Measurements from ENCODE around the gene TSPEAR. TPM values are rescaled to one million over a fixed set of nuclear protein-coding genes. Genes with fewer than 3 reads are reported as not detected.
"Not testable (repeated sequence)": the region's sequence is repeated elsewhere in the genome, so short reads cannot be mapped to it uniquely, and the experiment has no call there.

The TSPEAR gene
- total RNA-seq, 1 experiment from 2014 or later: not detected

GRCh38 chr21:44601091-44601490, 110.3 kb downstream of the TSPEAR start:
- H3K4me1 ChIP-seq (ENCODE audit: control insufficient read depth, insufficient read depth, low read length); H3K4me3 ChIP-seq (ENCODE audit: low read depth in 2 of 2, low read length in 2 of 2); H3K36me3 ChIP-seq (ENCODE audit: control insufficient read depth, insufficient read depth, low read length); BruUV-seq (replicated peaks); H3K27me3 ChIP-seq (ENCODE audit: control insufficient read depth, insufficient read depth, low read length); DNase-seq (ENCODE audit: low read depth, low spot score); POLR2A ChIA-PET; intact Hi-C loops (cut with micrococcal nuclease; ENCODE audit: unreplicated experiment); H3K27ac ChIP-seq (ENCODE audit: low read length); H3K9me3 ChIP-seq (ENCODE audit: control insufficient read depth, insufficient read depth, low read depth, low read length); in situ Hi-C loops (cut with HindIII; ENCODE audit: low pct_unique_long_range_greater_than_20kb, low sequenced_read_pairs): not testable (repeated sequence)
- CTCF ChIA-PET: interaction anchor here (0.6 kb wide), 2 partner anchors 90 to 117 kb away, joined by 3 to 4 read pairs; no protein-coding TSS in a partner anchor
- TF ChIP-seq CTCF (IDR thresholded peaks at IDR 0.05): 0 out of 2 replicates have a peak, but pooled peaks have one; percentile 21
- peak; percentile 52 for ATAC-seq

GRCh38 chr21:44600118-44600978, 111.0 kb downstream of the TSPEAR start, which contains the start of gene KRTAP10-7:
KRTAP10-7 (plus strand) TSS chr21:44600597; CDS start chr21:44600622, 25 bp downstream.
- DNase-seq (ENCODE audit: low read depth, low spot score); H3K36me3 ChIP-seq (ENCODE audit: control insufficient read depth, insufficient read depth, low read length); POLR2A ChIA-PET; H3K9me3 ChIP-seq (ENCODE audit: control insufficient read depth, insufficient read depth, low read depth, low read length); intact Hi-C loops (cut with micrococcal nuclease; ENCODE audit: unreplicated experiment); BruUV-seq (replicated peaks); H3K4me1 ChIP-seq (ENCODE audit: control insufficient read depth, insufficient read depth, low read length); H3K27me3 ChIP-seq (ENCODE audit: control insufficient read depth, insufficient read depth, low read length); H3K4me3 ChIP-seq (ENCODE audit: low read depth in 2 of 2, low read length in 2 of 2); H3K27ac ChIP-seq (ENCODE audit: low read length); in situ Hi-C loops (cut with HindIII; ENCODE audit: low pct_unique_long_range_greater_than_20kb, low sequenced_read_pairs): not testable (repeated sequence)
- ATAC-seq: peak; percentile 31
- CTCF ChIA-PET: interaction anchor here (0.6 kb wide), 1 partner anchor 91 kb away, joined by 3 read pairs; no protein-coding TSS in a partner anchor

GRCh38 chr21:44599264-44600029, 111.9 kb downstream of the TSPEAR start:
- Histone ChIP-seq H3K9me3 (ENCODE audit: control insufficient read depth, insufficient read depth, low read depth, low read length) (no peaks in the 10 kb centered on the region), H3K4me1 (ENCODE audit: control insufficient read depth, insufficient read depth, low read length) (no peaks in the 10 kb centered on the region; the same call in none of the 2 replicates), H3K4me3 (ENCODE audit: low read depth in 2 of 2, low read length in 2 of 2) (no peak overlapping the region), H3K27ac (ENCODE audit: low read length) (no peak overlapping the region), H3K27me3 (ENCODE audit: control insufficient read depth, insufficient read depth, low read length) (no peaks in the 10 kb centered on the region), H3K36me3 (ENCODE audit: control insufficient read depth, insufficient read depth, low read length) (no peaks in the 10 kb centered on the region)
- in situ Hi-C loops (cut with HindIII; ENCODE audit: low pct_unique_long_range_greater_than_20kb, low sequenced_read_pairs) (no loop called here), intact Hi-C loops (cut with micrococcal nuclease; ENCODE audit: unreplicated experiment) (no loop called here)
- CTCF ChIA-PET: no interaction called here
- BruUV-seq (replicated peaks): no TSS peak
- TF ChIP-seq CTCF (IDR thresholded peaks at IDR 0.05): no peak
- no peak for TF ChIP-seq REST (IDR thresholded peaks at IDR 0.05; ENCODE audit: insufficient read depth in 1 of 2, low read depth in 2 of 2, low read length in 1 of 2)
- TF ChIP-seq POLR2AphosphoS5 (IDR thresholded peaks at IDR 0.05; ENCODE audit: low read depth, low read length): no peak
- no peak for TF ChIP-seq TCF7L2 (IDR thresholded peaks at IDR 0.05; ENCODE audit: low read depth, low read length)
- no peak for TF ChIP-seq SIN3A (IDR thresholded peaks at IDR 0.05; ENCODE audit: borderline replicate concordance, insufficient read depth, low read depth, low read length)
- POLR2A ChIA-PET: no interaction called here
- ATAC-seq (no peak), DNase-seq (ENCODE audit: low read depth, low spot score) (no peak)
